Erythroblast (primary cell): ENCODE results near the gene DST.
"Not testable (repeated sequence)": the region's sequence is repeated elsewhere in the genome, so short reads cannot be mapped to it uniquely, and the experiment has no call there.

ENCODE experiments used
- DNase-seq, 2 experiments: peaks; one replicate each; lab custom pipeline; 2025; lab: John Stamatoyannopoulos, UW
- GATA1 ChIP-seq: IDR thresholded peaks from 2 replicates; pipeline ENCODE4 v1.6.1; 2011; ENCODE audit warnings: low read depth, mild to moderate bottlenecking, control low read depth, low read length, moderate library complexity
- POLR2A ChIP-seq: IDR thresholded peaks from 2 replicates; pipeline ENCODE4 v1.6.1; 2011; ENCODE audit warnings: mild to moderate bottlenecking, low read length

Gene DST

GRCh38 chr6:56581296-56581925, 61.3 kb downstream of the DST start:
- no peak for DNase-seq
- no peak for TF ChIP-seq GATA1
- no peak for TF ChIP-seq POLR2A

GRCh38 chr6:56580271-56580670, 62.4 kb downstream of the DST start:
- DNase-seq = no peak
- TF ChIP-seq POLR2A = no peak

GRCh38 chr6:56579155-56579851, 63.4 kb downstream of the DST start:
- no peak for DNase-seq
- TF ChIP-seq POLR2A (no peak), GATA1 (no peak)

GRCh38 chr6:56575736-56576135, 67.0 kb downstream of the DST start:
- TF ChIP-seq POLR2A (no peak), GATA1 (no peak)

GRCh38 chr6:56574292-56574691, 68.4 kb downstream of the DST start:
- TF ChIP-seq POLR2A (no peak), GATA1 (no peak)
- no peak for DNase-seq

More at GRCh38 chr6:56575736-56576135, 67.0 kb downstream of the DST start:
- no peak for DNase-seq

GRCh38 chr6:56573624-56574023, 69.1 kb downstream of the DST start:
- TF ChIP-seq GATA1 (no peak), POLR2A (no peak)
- DNase-seq = no peak

- no peak for TF ChIP-seq GATA1
- no peak for TF ChIP-seq POLR2A
- no peak for DNase-seq
Observed at GRCh38 chr6:56572788-56573471, 69.8 kb downstream of the DST start.

GRCh38 chr6:56571605-56572004, 71.1 kb downstream of the DST start:
- TF ChIP-seq POLR2A = no peak
- no peak for DNase-seq

GRCh38 chr6:56570413-56571359, 72.0 kb downstream of the DST start:
- no peak for TF ChIP-seq POLR2A
- TF ChIP-seq GATA1 = no peak
- DNase-seq = peak; percentile 44 to 57

GRCh38 chr6:56567501-56567900, 75.2 kb downstream of the DST start:
- no peak for TF ChIP-seq GATA1
- no peak for TF ChIP-seq POLR2A
- no peak for DNase-seq

- DNase-seq = not testable (repeated sequence)
Observed at GRCh38 chr6:56562730-56563129, 80.0 kb downstream of the DST start.

- DNase-seq = no peak
- TF ChIP-seq POLR2A (no peak), GATA1 (no peak)
Observed at GRCh38 chr6:56556751-56557540, 85.7 kb downstream of the DST start.

GRCh38 chr6:56555438-56555872, 87.2 kb downstream of the DST start:
- TF ChIP-seq POLR2A (no peak), GATA1 (no peak)
- DNase-seq = no peak
